ENCODE measurements around the gene ABCF3.

Gene ABCF3

GRCh38 chr3:184168363-184169120 lies 17.5 kb upstream of the ABCF3 start:
- no peak for DNase-seq

- no peak for DNase-seq
Observed at GRCh38 chr3:184169896-184170875, 15.8 kb upstream of the ABCF3 start.

GRCh38 chr3:184171562-184171961 lies 14.4 kb upstream of the ABCF3 start:
- no peak for DNase-seq

- DNase-seq = no peak
Observed at GRCh38 chr3:184172681-184173373, 13.2 kb upstream of the ABCF3 start.

GRCh38 chr3:184173374-184173722 lies 12.7 kb upstream of the ABCF3 start:
- DNase-seq = no peak

- DNase-seq = no peak
Observed at GRCh38 chr3:184174284-184174645, 11.7 kb upstream of the ABCF3 start.

- peak; percentile 98 for DNase-seq
Observed at GRCh38 chr3:184174646-184175492, 11.1 kb upstream of the ABCF3 start, which contains the start of gene AP2M1. Gene AP2M1 (plus strand): TSS chr3:184174855. CDS start chr3:184176994, 2,139 bp downstream.

- DNase-seq = no peak
Observed at GRCh38 chr3:184175506-184175905, 10.5 kb upstream of the ABCF3 start.

- DNase-seq = no peak
Observed at GRCh38 chr3:184175981-184176376, 10.0 kb upstream of the ABCF3 start.

GRCh38 chr3:184176377-184177330 lies 9.3 kb upstream of the ABCF3 start:
- no peak for DNase-seq

- DNase-seq = no peak
Observed at GRCh38 chr3:184177331-184177731, 8.7 kb upstream of the ABCF3 start.

- DNase-seq = no peak
Observed at GRCh38 chr3:184177767-184178306, 8.2 kb upstream of the ABCF3 start.

GRCh38 chr3:184178521-184179138 lies 7.4 kb upstream of the ABCF3 start:
- no peak for DNase-seq

GRCh38 chr3:184180165-184180564 lies 5.8 kb upstream of the ABCF3 start:
- DNase-seq = no peak

- no peak for DNase-seq
Observed at GRCh38 chr3:184181596-184181995, 4.4 kb upstream of the ABCF3 start.

- no peak for DNase-seq
Observed at GRCh38 chr3:184183679-184184078, 2.3 kb upstream of the ABCF3 start.

GRCh38 chr3:184184546-184185230 lies 1.3 kb upstream of the ABCF3 start:
- no peak for DNase-seq

- DNase-seq = peak; percentile 99
Observed at GRCh38 chr3:184185461-184186183, 377 bp upstream of the ABCF3 start.

- DNase-seq = no peak
Observed at GRCh38 chr3:184186902-184187207, 856 bp downstream of the ABCF3 start.

Measured in stimulated activated CD4-positive, alpha-beta T cell treated with anti-CD3 and anti-CD28 coated beads, Interleukin-1b, Interleukin-23, amount 100 ng/mL, for 48 hours (primary cell).